ENCODE measurements around the gene FGF9.
A peak's percentile ranks its signal among the peaks of the same experiment; 100 is the strongest.

Gene FGF9

GRCh38 chr13:21719463-21719862 is 48.6 kb downstream of the FGF9 start:
- DNase-seq = no peak

- DNase-seq = no peak
Measured at GRCh38 chr13:21723807-21724505, 53.1 kb downstream of the FGF9 start.

GRCh38 chr13:21730186-21730880 is 59.5 kb downstream of the FGF9 start:
- DNase-seq = peak; percentile 10

DNA sequence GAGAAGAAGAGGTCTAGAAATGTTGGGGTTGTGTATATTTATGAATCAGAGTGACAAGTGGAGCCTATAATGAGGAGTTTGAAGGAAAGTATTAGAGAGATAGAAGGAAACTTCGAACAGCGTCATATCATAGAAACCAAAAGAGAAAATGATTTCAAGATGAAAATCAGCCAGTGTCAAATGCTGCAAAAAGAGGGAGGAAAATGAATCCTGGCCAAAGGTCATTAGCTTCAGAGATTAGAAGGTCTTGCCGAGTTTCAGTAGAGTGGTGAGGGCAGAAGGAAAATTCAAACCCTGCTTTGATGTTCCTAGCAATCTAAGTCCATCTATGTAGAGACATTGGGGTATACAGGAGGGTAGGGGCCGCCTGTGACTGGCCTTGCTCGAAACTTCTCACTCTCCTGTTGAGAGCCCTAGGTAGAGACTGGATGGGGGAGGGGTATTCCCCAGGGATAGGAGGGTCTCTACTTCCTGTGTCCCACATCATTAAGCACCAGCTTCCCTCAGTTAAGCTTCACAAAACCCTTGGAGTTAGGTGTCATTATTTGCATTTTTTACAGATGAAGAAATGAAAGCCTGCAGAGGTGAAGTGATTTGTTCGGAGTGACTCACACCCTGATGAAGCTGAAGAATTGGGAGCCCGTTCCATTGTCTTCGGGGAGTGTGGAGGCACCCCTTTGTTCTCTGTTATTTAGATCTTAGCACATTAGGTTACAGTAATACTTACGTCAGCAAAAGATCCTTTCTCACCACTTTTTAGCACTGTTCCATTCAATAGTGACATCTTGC is 62.8 kb downstream of the FGF9 start:
- DNase-seq = no peak

DNA sequence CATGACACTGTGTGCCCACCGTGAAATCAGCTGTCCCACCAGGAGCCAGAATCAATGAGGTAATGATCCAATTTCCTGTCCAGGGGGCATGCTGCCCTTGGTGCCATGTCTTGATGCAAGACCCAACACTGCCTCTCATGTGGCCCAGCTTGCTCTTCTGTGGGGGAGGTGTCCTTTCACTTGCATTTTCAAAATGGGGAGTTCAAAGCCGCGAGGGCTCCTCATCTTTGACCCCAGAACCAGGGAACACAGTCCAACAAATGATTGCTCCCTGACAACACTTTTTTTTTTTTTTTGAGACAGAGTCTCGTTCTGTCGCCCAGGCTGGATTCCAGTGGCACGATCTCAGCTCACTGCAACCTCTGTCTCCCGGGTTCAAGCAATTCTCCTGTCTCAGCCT is 64.1 kb downstream of the FGF9 start:
- DNase-seq = no peak

GRCh38 chr13:21735701-21736401 is 65.0 kb downstream of the FGF9 start:
- DNase-seq = peak; percentile 32

DNA sequence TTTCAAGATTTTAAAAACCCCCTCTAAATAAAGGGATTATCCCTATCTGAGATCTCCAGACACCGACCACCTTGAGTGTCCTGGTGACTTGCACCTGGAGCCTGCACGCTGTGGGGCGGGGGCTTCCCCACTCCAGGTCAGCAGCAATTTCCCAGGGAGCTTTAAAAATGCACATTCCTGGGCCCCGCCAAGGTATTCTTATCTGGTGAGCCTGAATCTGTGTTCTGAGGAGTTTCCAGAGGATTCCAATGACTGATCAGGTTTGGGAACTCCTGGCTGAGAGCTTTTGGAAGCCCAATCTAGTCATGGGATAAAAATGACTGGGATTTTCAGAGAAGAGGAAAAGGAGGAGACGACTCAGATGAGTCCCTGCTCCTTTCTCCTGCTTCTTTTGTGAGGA is 66.1 kb downstream of the FGF9 start:
- no peak for DNase-seq

DNA sequence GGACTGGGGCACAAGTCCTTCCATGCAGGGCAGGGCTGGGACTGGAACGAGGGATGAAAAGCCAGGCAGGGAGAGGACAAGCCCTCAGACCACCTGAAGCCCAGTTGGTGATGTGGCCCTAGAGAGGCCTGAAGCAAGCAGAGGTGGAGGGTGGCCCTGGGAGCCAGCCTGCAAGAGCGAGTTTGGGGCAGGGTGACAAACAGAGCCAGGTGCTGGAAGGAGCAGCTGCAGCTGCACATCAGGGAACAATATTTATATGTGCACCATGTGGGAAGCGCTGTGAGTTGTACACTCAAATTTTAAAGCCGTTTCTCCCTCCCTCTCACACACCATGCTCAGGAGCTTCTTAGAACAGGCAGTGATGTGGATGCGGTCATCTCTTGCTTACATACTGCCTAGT is 67.8 kb downstream of the FGF9 start:
- DNase-seq = no peak

DNA sequence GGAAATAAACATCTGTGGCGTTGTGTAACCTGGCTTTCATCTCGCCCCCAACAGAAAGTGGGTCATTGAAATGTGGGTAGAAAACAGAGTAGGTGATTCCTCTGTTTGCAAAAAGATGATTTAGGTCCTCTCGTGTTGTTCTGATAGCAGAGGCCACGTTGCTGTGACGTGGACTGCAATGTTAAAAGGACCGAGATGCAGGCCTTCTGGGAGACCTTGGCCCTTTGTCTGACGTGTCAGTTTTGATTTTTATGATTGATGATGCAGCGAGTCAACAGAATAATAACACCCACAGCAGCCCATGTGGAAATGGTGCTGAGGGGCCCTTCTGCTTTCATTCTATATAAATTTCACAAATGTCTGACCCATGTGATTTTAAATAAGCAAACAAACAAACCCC is 68.9 kb downstream of the FGF9 start:
- no peak for DNase-seq

GRCh38 chr13:21741396-21741979 is 70.6 kb downstream of the FGF9 start:
- no peak for DNase-seq

DNA sequence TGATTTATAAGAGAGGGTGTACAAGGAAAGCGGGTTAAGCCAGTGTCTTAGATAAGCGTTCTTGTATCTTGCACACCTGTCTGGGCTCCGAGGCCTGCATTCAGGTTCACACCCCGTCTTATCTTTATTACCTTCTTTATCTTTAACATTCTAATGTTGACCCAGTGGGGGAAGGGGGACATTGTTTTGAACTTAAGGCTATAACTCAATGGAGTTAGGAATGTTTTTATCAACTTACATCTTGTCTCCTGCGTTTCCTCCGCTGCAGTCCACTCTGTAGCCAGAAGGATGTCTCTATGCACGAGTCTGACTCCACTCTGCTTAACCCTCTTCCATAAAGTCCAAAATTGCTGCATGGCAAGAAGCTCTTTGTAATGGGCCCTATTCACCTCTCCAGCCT is 71.2 kb downstream of the FGF9 start:
- DNase-seq = no peak

- DNase-seq = no peak
Measured at GRCh38 chr13:21744149-21744548, 73.3 kb downstream of the FGF9 start.

GRCh38 chr13:21745307-21745706 is 74.4 kb downstream of the FGF9 start:
- no peak for DNase-seq

DNA sequence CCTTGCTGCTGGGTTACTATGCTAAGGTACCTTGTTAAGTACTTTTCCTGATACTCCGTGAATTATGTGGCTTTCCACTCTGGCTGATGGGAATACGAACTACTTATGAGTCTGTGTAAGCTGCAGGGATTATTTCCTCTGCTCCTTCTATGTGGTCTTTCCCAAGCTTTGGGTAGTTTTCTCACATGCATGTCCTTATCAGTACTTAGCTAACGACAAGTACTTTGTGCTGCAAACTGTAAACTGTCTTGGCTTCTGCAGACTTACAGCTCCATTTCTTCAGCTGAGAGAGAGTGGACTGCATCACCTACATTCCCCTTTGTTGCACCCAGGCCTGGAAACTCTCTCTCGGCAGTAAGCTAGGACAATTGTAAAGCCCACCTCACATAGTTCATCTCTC is 76.6 kb downstream of the FGF9 start:
- DNase-seq = no peak

DNA sequence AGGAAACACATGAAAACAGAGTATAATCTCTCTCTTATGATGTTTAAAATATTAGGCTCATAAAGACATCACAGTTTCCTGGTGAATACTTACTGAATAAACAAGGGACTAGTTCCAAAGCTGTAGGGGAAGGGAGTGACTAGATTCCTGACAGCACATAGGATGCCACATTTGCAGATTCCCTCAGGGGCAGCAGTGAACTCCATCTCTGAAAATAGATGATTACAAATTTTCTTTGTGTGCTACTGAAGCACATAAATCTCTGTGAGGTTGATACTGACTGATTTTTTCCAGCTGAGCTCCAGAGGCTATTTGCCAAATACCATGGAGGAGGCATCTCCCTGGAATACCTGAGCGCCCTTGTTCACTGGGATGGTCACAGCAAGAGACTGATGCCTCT is 77.3 kb downstream of the FGF9 start:
- no peak for DNase-seq

DNA sequence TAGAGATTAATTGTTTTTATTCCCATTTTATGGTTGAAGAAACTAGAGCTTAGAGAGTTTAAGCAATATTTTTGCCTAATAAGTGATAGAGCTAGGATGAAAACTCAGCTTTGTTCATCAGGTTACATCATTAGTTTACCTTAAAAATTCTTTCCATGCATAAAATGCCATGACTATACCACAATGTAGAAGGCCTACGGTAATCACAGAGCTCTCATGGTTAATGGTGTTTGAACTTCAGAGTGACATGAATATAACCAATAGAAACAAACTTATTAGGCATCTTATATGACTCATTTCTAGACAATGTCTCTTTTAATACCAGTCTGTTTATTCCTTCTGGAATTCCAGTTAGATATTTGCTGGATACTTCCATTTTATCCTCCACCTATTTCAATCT is 78.5 kb downstream of the FGF9 start:
- no peak for DNase-seq

DNA sequence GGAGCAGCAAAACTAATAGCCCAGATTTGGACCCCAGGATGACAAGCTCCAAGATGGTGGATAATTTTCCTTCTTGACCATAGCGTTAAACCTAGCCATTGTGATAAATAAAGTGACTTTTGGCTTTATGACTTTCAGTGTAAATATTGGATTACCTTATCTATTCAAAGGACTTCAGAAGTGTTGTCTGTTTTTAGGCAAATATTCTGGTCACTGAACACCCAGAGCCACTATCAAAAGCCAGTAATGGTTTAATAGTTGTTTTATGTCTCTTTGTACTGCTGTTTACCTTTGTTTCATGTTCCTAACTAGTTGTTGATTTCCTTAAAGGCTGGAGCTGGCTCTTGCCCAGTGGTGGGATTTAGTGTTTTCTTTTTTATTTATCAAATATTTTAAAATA is 81.6 kb downstream of the FGF9 start:
- no peak for DNase-seq

DNA sequence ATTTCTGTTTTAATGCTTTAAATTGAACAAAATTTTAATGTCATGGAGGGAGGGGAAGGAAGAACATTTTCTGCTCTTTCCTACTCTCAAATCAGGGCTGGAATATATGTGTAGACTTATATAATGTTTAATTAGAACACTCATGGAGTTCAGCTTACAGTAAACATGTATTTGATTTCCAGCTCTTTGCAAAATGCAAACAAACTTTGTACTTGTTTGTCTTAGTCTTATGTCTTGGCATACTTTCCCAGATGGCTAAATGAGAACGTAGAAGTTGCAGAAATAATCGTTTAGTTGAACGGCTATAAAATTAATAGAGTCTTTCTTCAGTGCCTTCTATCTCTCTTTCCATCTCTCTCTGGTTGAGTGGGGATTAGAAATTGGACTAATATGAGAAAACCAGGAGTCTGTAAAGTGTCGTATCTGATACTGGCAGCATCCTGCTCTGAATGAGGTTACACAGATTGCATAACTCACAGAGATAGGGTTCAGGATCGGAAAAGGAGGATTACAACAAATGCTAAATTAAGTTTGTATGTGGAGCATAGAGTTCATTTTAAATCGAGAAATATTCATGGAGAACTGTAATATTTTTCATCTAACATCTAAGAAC is 82.3 kb downstream of the FGF9 start:
- DNase-seq = no peak
